HEK293 (cell line): Measurements from ENCODE around the gene POT1.

Source experiments
- CTCF ChIP-seq: fragments of 450-650 bp; formaldehyde crosslinking; IDR thresholded peaks from 2 replicates; pipeline ENCODE4 v1.5.1; 2016; ENCODE audit warnings: missing biosample characterization, missing genetic modification characterization
- ELK4 ChIP-seq: IDR thresholded peaks from 2 replicates; pipeline ENCODE4 v1.6.1; 2011; ENCODE audit warnings: mild to moderate bottlenecking, low read depth, low read length, borderline replicate concordance
- GLIS2 ChIP-seq: fragments of 450-650 bp; formaldehyde crosslinking; IDR thresholded peaks from 2 replicates; pipeline ENCODE4 v1.5.1; 2016; ENCODE audit warnings: missing biosample characterization, missing genetic modification characterization
- HOXD13 ChIP-seq: sonication (generic); formaldehyde crosslinking; IDR thresholded peaks from 2 replicates; pipeline ENCODE4 v1.8.0; 2022; ENCODE audit warnings: missing genetic modification reagents, borderline replicate concordance
- INSM2 ChIP-seq: fragments of 450-650 bp; formaldehyde crosslinking; IDR thresholded peaks from 2 replicates; pipeline ENCODE4 v1.5.1; 2016; ENCODE audit warnings: missing biosample characterization, missing genetic modification characterization
- OSR2 ChIP-seq: fragments of 450-650 bp; formaldehyde crosslinking; IDR thresholded peaks from 2 replicates; pipeline ENCODE4 v1.5.1; 2016; ENCODE audit warnings: missing biosample characterization, missing genetic modification characterization
- PRDM2 ChIP-seq: fragments of 450-650 bp; formaldehyde crosslinking; IDR thresholded peaks from 2 replicates; pipeline ENCODE4 v1.5.1; 2016; ENCODE audit warnings: missing biosample characterization, missing genetic modification characterization, borderline replicate concordance
- YY2 ChIP-seq: fragments of 450-650 bp; formaldehyde crosslinking; IDR thresholded peaks from 2 replicates; pipeline ENCODE4 v1.5.1; 2016; ENCODE audit warnings: missing biosample characterization, missing genetic modification characterization
- ZNF16 ChIP-seq: fragments of 450-650 bp; formaldehyde crosslinking; IDR thresholded peaks from 2 replicates; pipeline ENCODE4 v1.5.1; 2016; ENCODE audit warnings: low read depth, missing biosample characterization, missing genetic modification characterization
- ZNF175 ChIP-seq: fragments of 450-650 bp; formaldehyde crosslinking; IDR thresholded peaks from 2 replicates; pipeline ENCODE4 v1.5.1; 2016; ENCODE audit warnings: missing biosample characterization, missing genetic modification characterization
- ZNF202 ChIP-seq: fragments of 450-650 bp; formaldehyde crosslinking; IDR thresholded peaks from 2 replicates; pipeline ENCODE4 v1.5.1; 2016; ENCODE audit warnings: missing biosample characterization, missing genetic modification characterization, borderline replicate concordance
- ZNF239 ChIP-seq: fragments of 450-650 bp; formaldehyde crosslinking; IDR thresholded peaks from 2 replicates; pipeline ENCODE4 v1.5.1; 2016; ENCODE audit warnings: missing biosample characterization, missing genetic modification characterization
- ZNF354C ChIP-seq: fragments of 450-650 bp; formaldehyde crosslinking; IDR thresholded peaks from 2 replicates; pipeline ENCODE4 v1.5.1; 2016; ENCODE audit warnings: missing biosample characterization, missing genetic modification characterization, low read depth, borderline replicate concordance
- ZNF513 ChIP-seq: fragments of 450-650 bp; IDR thresholded peaks from 2 replicates; pipeline ENCODE4 v1.5.1; 2018; ENCODE audit warnings: missing biosample characterization, missing genetic modification characterization
- ZNF549 ChIP-seq: fragments of 450-650 bp; IDR thresholded peaks from 2 replicates; pipeline ENCODE4 v1.5.1; 2018; ENCODE audit warnings: missing biosample characterization, missing genetic modification characterization, mild to moderate bottlenecking, inconsistent platforms, moderate library complexity
- ZNF670 ChIP-seq: fragments of 450-650 bp; formaldehyde crosslinking; IDR thresholded peaks from 2 replicates; pipeline ENCODE4 v1.5.1; 2016; ENCODE audit warnings: missing biosample characterization, missing genetic modification characterization, low read depth
- ZNF747 ChIP-seq: fragments of 450-650 bp; formaldehyde crosslinking; IDR thresholded peaks from 2 replicates; pipeline ENCODE4 v1.5.1; 2016; ENCODE audit warnings: missing biosample characterization, missing genetic modification characterization
- ZSCAN5A ChIP-seq: fragments of 450-650 bp; formaldehyde crosslinking; IDR thresholded peaks from 2 replicates; pipeline ENCODE4 v1.5.1; 2016; ENCODE audit warnings: missing biosample characterization, missing genetic modification characterization
- TF ChIP-seq, protein P1 (sequence below): fragments of 450-650 bp; formaldehyde crosslinking; IDR thresholded peaks from 2 replicates; pipeline ENCODE4 v1.5.1; 2016; ENCODE audit warnings: missing biosample characterization, missing genetic modification characterization, borderline replicate concordance

The POT1 gene

GRCh38 chr7:124929467-124930172, at the start of gene POT1 (continued):
- TF ChIP-seq ZSCAN5A (no peak), CTCF (tag by site-specific recombination) (no peak), GLIS2 (tag by site-specific recombination) (peak; percentile 70), ZNF670 (no peak), ZNF239 (tag by site-specific recombination) (no peak), ZNF202 (tag by site-specific recombination) (no peak), ZNF16 (tag by site-specific recombination) (no peak), ZNF549 (tag by site-specific recombination) (no peak), OSR2 (tag by site-specific recombination) (no peak), PRDM2 (tag by site-specific recombination) (no peak), ZNF175 (tag by site-specific recombination) (no peak), ZNF513 (tag by site-specific recombination) (no peak), ZNF354C (no peak), INSM2 (tag by site-specific recombination) (peak; percentile 49; the same call in 1 of the 2 replicates), YY2 (tag by site-specific recombination) (no peak), HOXD13 (CRISPR knock-in tag) (no peak), ZNF747 (no peak), ELK4 (no peak)
- TF ChIP-seq, protein P1, sequence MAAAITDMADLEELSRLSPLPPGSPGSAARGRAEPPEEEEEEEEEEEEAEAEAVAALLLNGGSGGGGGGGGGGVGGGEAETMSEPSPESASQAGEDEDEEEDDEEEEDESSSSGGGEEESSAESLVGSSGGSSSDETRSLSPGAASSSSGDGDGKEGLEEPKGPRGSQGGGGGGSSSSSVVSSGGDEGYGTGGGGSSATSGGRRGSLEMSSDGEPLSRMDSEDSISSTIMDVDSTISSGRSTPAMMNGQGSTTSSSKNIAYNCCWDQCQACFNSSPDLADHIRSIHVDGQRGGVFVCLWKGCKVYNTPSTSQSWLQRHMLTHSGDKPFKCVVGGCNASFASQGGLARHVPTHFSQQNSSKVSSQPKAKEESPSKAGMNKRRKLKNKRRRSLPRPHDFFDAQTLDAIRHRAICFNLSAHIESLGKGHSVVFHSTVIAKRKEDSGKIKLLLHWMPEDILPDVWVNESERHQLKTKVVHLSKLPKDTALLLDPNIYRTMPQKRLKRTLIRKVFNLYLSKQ = no peak
